Renal cortex interstitium (tissue), 11 donors: ENCODE measurements around the gene LRCH3. TPM values are rescaled to one million over a fixed set of nuclear protein-coding genes. Genes with fewer than 3 reads are reported as not detected.
"Not testable (repeated sequence)": the region's sequence is repeated elsewhere in the genome, so short reads cannot be mapped to it uniquely, and the experiment has no call there.

Source experiments
- DNase-seq, 11 donors: peaks; one replicate each; pipeline ENCODE4 v3.0.0-alpha.2; 2013; ENCODE audit warnings: low read depth in 9 of 11, low spot score in 4 of 11; ENCODE audit errors: extremely low read depth in 1 of 11
- polyA plus RNA-seq, 3 donors: library from polyadenylated mRNA; unstranded; fragments of 120-200 nt; gene quantifications; one replicate each; pipeline ENCODE4 v1.2.1, GENCODE V29; 2013; ENCODE audit not compliant: insufficient read length in 3 of 3

Gene LRCH3
- polyA plus RNA-seq, 3 donors, result 39.6 to 48.9 (median 39.7) TPM

GRCh38 chr3:197874064-197874463 is 83.0 kb downstream of the LRCH3 start:
- no peak for DNase-seq

- no peak for DNase-seq
Observed at GRCh38 chr3:197874653-197875052, 83.6 kb downstream of the LRCH3 start.

GRCh38 chr3:197877902-197878301 is 86.8 kb downstream of the LRCH3 start:
- DNase-seq, result no peak

DNA sequence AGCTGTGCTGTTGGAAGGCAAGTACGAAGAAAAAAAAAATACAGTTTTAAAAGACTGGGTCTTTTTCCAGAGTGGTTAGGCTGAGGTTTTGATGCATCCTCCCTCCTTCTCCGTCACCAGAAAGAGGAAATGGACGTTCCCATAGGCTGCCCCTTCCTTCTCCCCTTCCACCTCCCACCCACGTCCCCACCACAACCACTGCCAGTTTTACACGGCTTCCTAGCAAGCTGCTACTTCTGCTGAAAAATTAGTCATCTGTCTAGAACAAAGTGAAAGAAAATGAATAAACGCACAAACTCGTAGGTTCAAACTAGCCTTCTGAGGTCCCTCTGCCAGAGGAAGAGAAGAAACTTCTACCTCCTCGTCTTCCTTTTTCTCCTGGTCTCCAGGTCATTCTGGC is 87.4 kb downstream of the LRCH3 start:
- no peak for DNase-seq

DNA sequence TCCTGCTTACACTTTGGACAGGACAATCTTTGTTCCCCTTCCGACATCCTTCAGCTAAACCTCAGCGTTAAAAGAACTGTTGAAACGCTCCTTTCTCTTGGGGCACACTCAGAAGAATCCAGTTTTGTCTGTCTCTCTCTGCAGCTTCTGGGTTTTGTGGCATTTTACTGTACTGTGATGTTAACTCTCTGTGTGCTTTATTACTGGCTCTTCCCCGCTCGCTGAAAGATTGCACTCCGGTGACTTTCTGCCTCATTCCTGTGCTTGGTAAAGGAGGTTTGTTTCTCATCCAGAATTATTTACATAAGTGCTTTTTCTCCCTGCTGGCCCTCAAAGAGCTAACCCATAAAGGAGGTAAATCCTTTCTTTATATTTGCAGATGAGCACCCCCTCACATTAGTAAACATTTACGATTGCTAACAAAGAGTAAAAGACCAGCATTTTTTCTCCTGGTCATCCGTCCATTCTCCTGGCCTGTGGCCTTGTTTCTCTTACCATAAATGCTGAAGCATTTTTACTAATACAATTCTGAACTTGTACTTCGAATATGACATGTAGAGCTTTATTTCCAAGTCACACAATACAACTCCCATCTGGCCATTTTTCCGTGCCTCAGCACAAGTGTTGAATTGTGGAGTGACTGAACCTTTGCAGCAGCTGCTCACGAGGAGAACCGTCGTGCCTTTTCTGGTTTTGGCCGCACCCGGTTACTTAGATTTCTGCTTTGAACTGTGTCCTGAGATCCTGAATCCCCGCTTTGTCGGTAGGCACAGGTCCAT is 89.6 kb downstream of the LRCH3 start:
- no peak for DNase-seq

DNA sequence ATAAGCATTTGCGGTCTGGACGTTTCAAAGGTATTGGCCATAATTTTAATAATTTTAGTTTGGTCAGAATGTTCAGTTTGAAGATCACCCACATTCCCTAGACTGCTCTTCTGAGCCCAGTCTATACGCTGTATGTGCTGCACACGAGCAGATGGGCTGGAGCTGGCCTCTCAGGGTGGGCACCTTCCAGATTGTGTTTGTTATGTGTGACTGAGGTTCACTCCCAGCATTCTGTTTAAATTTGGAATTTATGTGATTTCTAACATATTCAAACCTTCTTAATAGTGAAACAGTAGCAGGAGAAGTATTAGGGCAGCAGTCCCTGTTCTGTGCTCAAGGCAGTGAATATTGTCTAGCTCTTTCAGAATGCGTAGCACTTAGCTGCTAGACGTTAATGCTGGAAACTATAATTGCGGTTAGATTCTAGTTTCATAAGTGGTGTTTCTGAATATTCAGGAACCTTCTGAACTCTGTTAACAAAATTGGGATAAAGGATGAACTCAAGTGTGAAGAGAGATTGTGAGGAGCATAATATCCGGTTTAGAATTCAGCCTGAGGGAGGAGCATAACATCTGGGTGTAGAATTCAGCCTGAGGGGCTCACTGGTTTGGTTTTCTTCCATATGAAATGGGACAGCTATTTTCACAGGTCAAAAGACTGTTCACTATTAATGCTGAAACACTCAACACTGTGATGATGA is 90.4 kb downstream of the LRCH3 start:
- DNase-seq, result no peak

DNA sequence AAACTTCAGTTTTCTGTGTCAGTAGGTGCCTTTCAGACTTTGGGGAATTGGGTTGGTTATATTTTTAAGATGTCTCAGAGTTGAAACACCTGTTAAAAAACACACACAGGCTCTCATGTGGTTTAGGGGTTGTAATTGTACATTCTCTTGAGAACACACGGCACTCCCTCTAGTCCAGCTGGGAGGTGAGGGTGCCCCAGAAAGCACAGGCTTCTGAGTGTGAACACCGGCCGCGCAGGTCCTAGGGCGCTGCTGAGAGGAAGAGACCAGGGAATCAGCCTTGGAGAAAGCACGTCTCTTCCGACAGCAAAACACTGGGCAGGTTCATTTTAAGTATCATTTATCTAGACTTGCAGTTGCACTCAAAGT is 90.9 kb downstream of the LRCH3 start:
- DNase-seq, result no peak

DNA sequence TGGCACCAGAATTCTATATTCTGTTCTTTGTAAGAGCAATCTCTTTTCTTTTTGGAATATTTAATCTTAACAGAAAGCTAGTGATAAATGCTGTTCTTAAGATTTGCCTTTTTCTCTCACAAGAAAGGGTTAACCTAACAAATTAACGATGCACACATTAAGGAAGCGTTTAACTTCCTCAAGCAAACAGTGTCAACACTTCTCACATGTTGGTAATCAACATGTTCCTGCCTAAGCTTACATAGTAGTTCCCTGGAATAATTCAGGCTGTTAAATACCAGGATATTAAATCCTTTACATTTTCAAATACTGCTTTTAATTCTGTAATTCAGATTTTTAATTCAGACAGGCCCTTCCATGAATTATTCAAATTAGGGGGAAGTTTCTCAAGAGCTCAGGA is 91.5 kb downstream of the LRCH3 start:
- DNase-seq, result no peak

GRCh38 chr3:197883541-197883940 is 92.5 kb downstream of the LRCH3 start:
- no peak for DNase-seq

GRCh38 chr3:197884330-197884729 is 93.3 kb downstream of the LRCH3 start:
- not testable (repeated sequence) for DNase-seq

DNA sequence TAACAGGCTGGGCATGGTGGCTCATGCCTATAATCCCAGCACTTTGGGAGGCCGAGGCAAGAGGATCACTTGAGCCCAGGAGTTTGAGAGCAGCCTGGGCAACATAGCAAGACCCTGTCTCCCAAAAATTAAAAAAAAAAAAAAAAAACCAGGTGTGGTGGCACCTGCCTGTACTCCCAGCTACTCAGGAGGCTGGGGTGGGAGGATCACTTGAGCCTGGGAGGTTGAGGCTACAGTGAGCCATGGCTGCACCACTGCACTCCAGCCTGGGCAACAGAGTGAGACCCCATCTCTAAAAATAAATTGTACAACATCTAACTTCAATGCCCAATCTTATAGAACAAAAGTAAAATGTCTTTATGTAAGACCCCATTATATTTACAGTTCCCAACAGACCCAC is 95.0 kb downstream of the LRCH3 start:
- not testable (repeated sequence) for DNase-seq

- not testable (repeated sequence) for DNase-seq
Observed at GRCh38 chr3:197887430-197888053, 96.5 kb downstream of the LRCH3 start.

GRCh38 chr3:197888511-197888910 is 97.5 kb downstream of the LRCH3 start:
- DNase-seq, result no peak

- no peak for DNase-seq
Observed at GRCh38 chr3:197889204-197889930, 98.3 kb downstream of the LRCH3 start.

GRCh38 chr3:197890693-197891092 is 99.6 kb downstream of the LRCH3 start:
- DNase-seq, result no peak

DNA sequence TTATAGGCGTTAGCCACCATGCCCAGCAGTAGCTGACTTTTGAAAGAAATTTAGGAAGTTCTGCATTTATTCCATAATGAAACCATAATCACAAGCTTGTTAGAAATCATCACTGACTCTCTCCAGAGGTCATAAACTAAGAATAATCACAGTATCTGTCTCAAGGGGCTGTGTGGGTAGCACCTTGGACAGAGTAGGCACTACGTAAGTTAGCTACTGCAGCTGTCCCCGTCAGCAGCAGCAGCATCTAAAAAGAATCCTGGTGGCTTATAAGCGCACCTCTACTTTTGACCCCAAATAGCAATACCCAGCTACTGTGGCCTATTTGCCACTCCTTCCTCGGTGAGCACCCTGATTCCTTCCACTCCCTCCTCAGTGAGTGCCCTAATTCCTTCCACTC is 101.1 kb downstream of the LRCH3 start:
- no peak for DNase-seq

- no peak for DNase-seq
Observed at GRCh38 chr3:197896421-197896820, 105.4 kb downstream of the LRCH3 start.

- DNase-seq, result no peak
Observed at GRCh38 chr3:197899833-197900478, 108.9 kb downstream of the LRCH3 start.

- no peak for DNase-seq
Observed at GRCh38 chr3:197901626-197902025, 110.6 kb downstream of the LRCH3 start.
